GM21786 (cell line): ENCODE measurements around the gene ITGA3.

Experiments used
- ATAC-seq: cut with Tn5 transposase; IDR thresholded peaks from one replicate; pipeline ENCODE4 v1.9.1; 2021; ENCODE audit not compliant: unreplicated experiment

The ITGA3 gene

DNA sequence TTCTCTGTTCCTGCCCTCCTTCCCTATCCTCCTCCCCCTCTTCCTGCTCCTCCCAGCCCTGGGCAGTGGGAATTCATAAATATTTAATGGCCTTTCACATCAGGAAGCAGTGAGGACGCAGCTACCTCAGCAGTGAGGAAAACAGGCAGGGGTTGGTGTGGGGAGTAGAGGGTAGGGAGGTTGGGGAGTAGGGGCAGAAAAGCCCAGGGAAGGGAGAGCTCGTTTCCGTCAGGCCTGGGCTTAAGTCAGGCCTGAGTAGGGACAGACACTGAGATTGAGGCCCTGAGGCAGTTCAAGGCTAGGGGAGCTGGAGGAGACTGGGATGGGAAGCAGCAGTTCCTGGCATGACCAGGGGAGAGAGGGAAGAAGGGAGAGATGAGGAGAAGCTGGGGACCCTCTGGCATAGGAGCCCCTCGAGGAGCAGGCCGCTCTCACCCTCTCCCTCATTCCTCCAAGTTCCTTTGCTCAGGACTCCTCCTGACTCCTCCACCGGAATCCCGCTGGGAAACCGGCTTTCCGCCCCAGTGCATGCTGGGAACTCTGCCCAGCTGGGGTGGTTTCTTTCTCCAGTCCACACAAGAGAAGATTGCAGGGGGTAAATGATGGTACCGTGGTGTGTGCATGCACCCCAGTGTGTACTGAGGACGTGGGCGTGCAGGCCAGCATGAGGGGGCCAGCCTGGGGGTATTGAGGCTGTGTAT, 67.9 kb downstream of the ITGA3 start:
- no peak for ATAC-seq

DNA sequence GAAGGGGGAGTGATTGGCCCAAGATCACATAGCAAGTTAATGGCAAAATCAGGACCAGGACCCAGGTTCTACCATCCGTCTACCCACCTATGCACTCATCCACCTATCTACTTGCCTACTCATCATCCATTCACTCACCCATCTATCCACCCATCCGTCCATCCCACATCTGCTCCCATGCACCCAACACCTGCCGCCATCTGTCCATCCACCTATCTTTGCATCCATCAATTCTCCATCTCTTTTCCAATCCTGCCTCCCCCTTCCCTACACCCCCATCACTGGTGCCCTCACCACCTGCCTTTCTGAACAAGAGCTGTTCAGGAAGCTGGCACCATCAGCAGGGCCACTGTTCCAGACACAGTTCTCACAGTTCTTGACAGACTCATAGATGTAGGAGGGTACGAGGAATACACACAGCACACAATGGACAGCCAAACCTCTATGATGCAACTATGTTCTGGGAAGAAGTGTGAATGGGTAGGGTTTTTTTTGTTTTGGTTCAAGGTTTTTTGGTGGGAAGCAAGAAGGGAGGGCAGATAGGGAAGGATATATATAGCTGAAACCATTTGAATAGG, 69.6 kb downstream of the ITGA3 start:
- ATAC-seq, result no peak

GRCh38 chr17:50127697-50128361, 71.9 kb downstream of the ITGA3 start:
- ATAC-seq, result no peak

- ATAC-seq, result no peak
These were observed 72.8 kb downstream of the ITGA3 start for GRCh38 chr17:50128441-50129352.

- no peak for ATAC-seq
These were observed 73.4 kb downstream of the ITGA3 start for GRCh38 chr17:50129353-50129727.

GRCh38 chr17:50129728-50130558, 74.0 kb downstream of the ITGA3 start, which contains the start of gene SAMD14:
Gene SAMD14, minus strand, starts transcription at chr17:50130160. Its CDS starts 5,201 bp downstream, at chr17:50124959.
- no peak for ATAC-seq

GRCh38 chr17:50130559-50131305, 74.8 kb downstream of the ITGA3 start:
- ATAC-seq, result no peak

GRCh38 chr17:50132104-50132794, 76.3 kb downstream of the ITGA3 start:
- no peak for ATAC-seq

- no peak for ATAC-seq
These were observed 77.3 kb downstream of the ITGA3 start for GRCh38 chr17:50133028-50133768.

DNA sequence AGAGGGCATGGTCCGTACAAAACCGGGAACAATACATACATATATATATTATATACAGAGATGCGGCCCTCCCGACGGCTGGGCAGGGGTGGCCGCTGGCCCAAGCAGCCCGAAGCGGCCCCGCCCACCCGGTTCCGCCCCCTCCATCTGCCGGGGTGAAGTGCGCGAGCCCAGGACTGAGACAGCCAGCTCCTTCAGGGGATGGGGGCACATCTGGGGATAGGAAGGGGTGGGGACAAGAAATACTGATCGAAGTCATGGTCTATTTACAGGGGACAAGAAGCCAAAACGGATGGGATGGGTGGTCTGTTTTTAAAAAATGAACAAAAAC, 77.8 kb downstream of the ITGA3 start:
- ATAC-seq, result no peak

- no peak for ATAC-seq
These were observed 78.5 kb downstream of the ITGA3 start for GRCh38 chr17:50134206-50135110.

DNA sequence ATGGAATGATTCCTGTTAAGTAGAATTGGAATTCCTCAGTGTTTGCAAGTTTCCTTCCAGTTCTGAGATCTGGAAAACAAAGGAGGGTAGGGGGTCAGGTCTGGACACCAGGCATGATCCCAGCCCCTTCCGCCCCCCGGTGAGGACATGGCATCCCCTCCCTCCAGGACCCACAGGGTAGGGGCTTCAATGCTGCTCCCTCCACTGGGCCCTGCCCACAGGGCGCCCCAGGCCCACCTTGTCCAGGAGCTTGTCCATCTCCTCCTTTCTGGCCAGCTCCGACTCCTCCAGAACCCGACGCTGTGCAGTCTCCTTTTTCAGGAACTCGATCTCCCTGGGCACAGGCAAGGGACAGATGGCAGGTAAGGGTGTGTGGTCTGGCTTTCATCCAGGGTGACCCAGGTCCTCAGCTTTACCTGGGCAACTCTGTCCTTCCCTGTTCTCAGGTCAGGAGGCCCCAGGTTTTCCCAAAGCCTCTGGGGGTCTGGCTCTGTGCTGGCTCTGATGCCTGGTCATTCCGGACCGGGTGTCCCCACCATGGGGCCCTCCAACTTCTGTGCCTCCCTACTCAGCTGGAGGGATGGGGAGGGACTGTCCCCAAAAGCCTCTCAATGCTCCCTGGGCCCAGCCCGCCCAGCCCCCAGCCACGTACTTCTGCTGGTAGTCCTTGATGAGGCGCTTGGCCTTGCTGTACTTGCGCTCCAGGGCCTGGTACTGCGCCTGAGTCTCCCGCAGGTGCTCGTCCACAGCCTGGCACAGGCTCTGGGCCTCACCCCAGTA, 79.6 kb downstream of the ITGA3 start:
- no peak for ATAC-seq

DNA sequence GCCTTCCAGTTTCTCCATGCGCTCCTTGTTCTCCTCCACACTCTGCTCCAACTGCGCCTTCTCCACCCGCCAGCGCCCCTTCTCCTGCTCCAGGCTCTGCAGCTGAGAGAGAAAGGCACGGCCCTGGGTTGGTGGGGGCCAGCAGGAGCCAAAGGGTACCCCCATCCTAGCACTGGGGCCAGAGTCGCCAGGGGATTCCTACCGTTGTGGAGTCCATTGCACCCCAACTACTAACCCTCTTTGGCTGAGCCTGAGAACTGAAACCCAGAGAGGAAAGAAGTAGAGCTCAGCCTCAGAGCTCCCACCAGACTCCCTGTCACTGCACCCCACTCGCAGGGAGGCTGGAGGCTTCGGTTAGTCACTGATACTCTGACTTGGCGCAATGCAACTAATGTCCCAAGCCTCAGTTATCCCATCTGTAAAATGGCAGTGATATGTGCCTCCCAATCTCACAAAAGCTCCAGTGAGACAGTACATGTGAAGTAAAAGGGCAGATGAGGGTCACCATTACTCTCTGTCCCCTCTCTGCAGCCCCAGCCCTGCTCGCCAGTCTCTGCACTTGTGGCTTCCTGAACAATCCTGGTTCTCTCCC, 80.3 kb downstream of the ITGA3 start:
- ATAC-seq, result no peak

DNA sequence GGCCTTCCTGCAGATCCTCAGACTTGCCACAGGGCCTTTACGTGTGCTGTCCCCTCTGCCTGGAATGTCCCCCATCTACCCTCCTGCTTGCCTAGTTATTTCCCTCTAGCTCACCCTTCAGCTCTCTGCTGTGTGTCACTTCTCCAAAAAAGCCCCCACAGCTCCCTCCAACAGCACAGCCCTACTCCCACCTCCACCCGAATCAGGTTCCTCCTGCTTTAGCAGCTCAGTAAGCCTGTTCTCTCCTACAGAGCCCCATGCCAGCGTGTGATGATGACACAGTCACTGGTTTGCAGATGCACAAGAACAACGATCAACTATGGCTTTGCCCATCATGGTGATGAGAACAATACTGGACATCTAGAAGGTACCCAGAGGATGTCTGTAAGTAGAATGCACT, 81.1 kb downstream of the ITGA3 start:
- no peak for ATAC-seq

- no peak for ATAC-seq
These were observed 83.4 kb downstream of the ITGA3 start for GRCh38 chr17:50139185-50139783.
